HG03469 (cell line): ENCODE results near the gene ATP5ME.

Experiments used
- ATAC-seq: cut with Tn5 transposase; IDR thresholded peaks from one replicate; pipeline ENCODE4 v1.9.1; 2021; ENCODE audit warnings: mild to moderate bottlenecking, moderate library complexity, moderate number of reproducible peaks; ENCODE audit not compliant: unreplicated experiment

ATP5ME gene

GRCh38 chr4:623914-624566 is 50.0 kb downstream of the ATP5ME start:
- ATAC-seq = no peak

- ATAC-seq = no peak
Observed at GRCh38 chr4:622996-623913, 50.8 kb downstream of the ATP5ME start.
